DMS 273 treated with DMSO at 0.1 percent for 48 hours (cell line): ENCODE measurements around the gene ZNF891.

ENCODE experiments used
- DNase-seq: peaks from one replicate; lab custom pipeline; 2025; lab: John Stamatoyannopoulos, UW

Gene ZNF891

GRCh38 chr12:133130038-133130807 is at the start of gene ZNF891, which contains the start of gene ZNF10:
Gene ZNF891, minus strand, starts transcription at chr12:133130274. Its CDS starts 8,356 bp downstream, at chr12:133121918.
Gene ZNF10, plus strand, starts transcription at chr12:133130627. Its CDS starts 13,866 bp downstream, at chr12:133144493.
- peak; percentile 77 for DNase-seq

GRCh38 chr12:133174901-133175300 is 44.8 kb upstream of the ZNF891 start:
- DNase-seq: no peak

- no peak for DNase-seq
Observed at GRCh38 chr12:133172491-133172890, 42.4 kb upstream of the ZNF891 start.

- DNase-seq: no peak
Observed at GRCh38 chr12:133165776-133166175, 35.7 kb upstream of the ZNF891 start.

GRCh38 chr12:133156125-133156690 is 26.1 kb upstream of the ZNF891 start:
- no peak for DNase-seq

- no peak for DNase-seq
Observed at GRCh38 chr12:133145981-133146380, 15.9 kb upstream of the ZNF891 start.

GRCh38 chr12:133135747-133136146 is 5.7 kb upstream of the ZNF891 start:
- DNase-seq: no peak

- DNase-seq: no peak
Observed at GRCh38 chr12:133130808-133131128, 694 bp upstream of the ZNF891 start.

GRCh38 chr12:133129368-133130037 is 571 bp downstream of the ZNF891 start:
- no peak for DNase-seq

- DNase-seq: no peak
Observed at GRCh38 chr12:133124674-133125073, 5.4 kb downstream of the ZNF891 start.

- DNase-seq: no peak
Observed at GRCh38 chr12:133120385-133121191, 9.5 kb downstream of the ZNF891 start.

GRCh38 chr12:133108150-133108549 is 21.9 kb downstream of the ZNF891 start:
- DNase-seq: no peak

GRCh38 chr12:133107121-133107520 is 23.0 kb downstream of the ZNF891 start:
- no peak for DNase-seq

- no peak for DNase-seq
Observed at GRCh38 chr12:133106253-133106652, 23.8 kb downstream of the ZNF891 start.

GRCh38 chr12:133105620-133106019 is 24.5 kb downstream of the ZNF891 start:
- DNase-seq: no peak

- no peak for DNase-seq
Observed at GRCh38 chr12:133083345-133083744, 46.7 kb downstream of the ZNF891 start.

- no peak for DNase-seq
Observed at GRCh38 chr12:133081159-133081780, 48.8 kb downstream of the ZNF891 start.

- peak; percentile 88 for DNase-seq
Observed at GRCh38 chr12:133080368-133081158, 49.5 kb downstream of the ZNF891 start, which contains the start of gene ZNF140. Gene ZNF140, plus strand, starts transcription at chr12:133080923. Its CDS starts 398 bp downstream, at chr12:133081321.

- peak; percentile 95 for DNase-seq
Observed at GRCh38 chr12:133080026-133080367, 50.1 kb downstream of the ZNF891 start.

GRCh38 chr12:133073836-133074235 is 56.2 kb downstream of the ZNF891 start:
- DNase-seq: no peak

GRCh38 chr12:133063556-133063955 is 66.5 kb downstream of the ZNF891 start:
- no peak for DNase-seq
